ENCODE measurements around the gene PPP1R9A. TPM values are rescaled to one million over a fixed set of nuclear protein-coding genes. Genes with fewer than 3 reads are reported as not detected.

Gene PPP1R9A
- total RNA-seq, 1 experiment from 2014 or later, result 13.5 TPM

- CTCF ChIA-PET, result no interaction called here
- no peaks in the 10 kb centered on the region for H3K79me2 ChIP-seq (ENCODE audit: insufficient read depth, low read length)
- RAD21 ChIA-PET (ENCODE audit: low non-redundant PET in 1 of 2, low total read pairs in 2 of 2, uncharacterized antibody in 2 of 2, unreplicated experiment in 2 of 2), result no interaction called here
Measured at GRCh38 chr7:94871132-94871531, 36.3 kb upstream of the PPP1R9A start.

DNA sequence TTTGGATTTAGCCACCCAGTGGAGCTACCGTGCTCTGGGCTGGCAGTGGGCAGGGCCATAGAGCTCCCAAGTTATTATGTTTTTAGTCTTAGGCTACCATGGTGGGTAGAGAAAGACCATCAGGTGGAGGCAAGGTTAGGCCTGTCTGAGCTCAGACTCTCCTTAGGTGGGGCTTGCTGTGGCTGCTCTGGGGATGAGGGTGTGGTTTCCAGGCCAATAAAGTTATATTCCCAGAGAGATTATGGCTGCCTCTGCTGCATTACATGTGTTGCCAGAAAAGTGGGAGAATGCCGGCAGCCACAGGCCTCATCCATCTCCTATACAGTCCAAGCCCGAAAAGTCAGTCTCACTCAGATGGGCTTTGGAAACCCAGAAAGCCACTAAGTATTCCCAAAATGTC, 34.2 kb upstream of the PPP1R9A start:
- CTCF ChIA-PET, result no interaction called here
- TF ChIP-seq EZH2phosphoT487 (IDR thresholded peaks at IDR 0.05; ENCODE audit: borderline replicate concordance) (no peak), EZH2 (IDR thresholded peaks at IDR 0.05) (no peak), SP1 (IDR thresholded peaks at IDR 0.05; ENCODE audit: low read depth) (no peak), SRF (IDR thresholded peaks at IDR 0.05; ENCODE audit: low read depth) (no peak), POLR2AphosphoS5 (IDR thresholded peaks at IDR 0.05; ENCODE audit: low read depth, low read length) (no peak), POLR2A (IDR thresholded peaks at IDR 0.05; ENCODE audit: borderline replicate concordance, extremely low read depth, insufficient read depth, insufficient read length) (no peak), REST (IDR thresholded peaks at IDR 0.05; ENCODE audit: low read depth) (no peak), ATF3 (IDR thresholded peaks at IDR 0.05) (no peak), RAD21 (IDR thresholded peaks at IDR 0.05; ENCODE audit: low read depth) (no peak), ZNF274 (IDR thresholded peaks at IDR 0.05; ENCODE audit: low read depth, low read length) (no peak), CBX3 (IDR thresholded peaks at IDR 0.05; ENCODE audit: low read depth) (no peak), TCF7L2 (IDR thresholded peaks at IDR 0.05; ENCODE audit: borderline replicate concordance, extremely low read depth, insufficient read depth, insufficient read length) (no peak), EGR1 (IDR thresholded peaks at IDR 0.05; ENCODE audit: low read depth) (no peak), ZFX (IDR thresholded peaks at IDR 0.05) (no peak), CEBPB (IDR thresholded peaks at IDR 0.05; ENCODE audit: low read depth) (no peak), YY1 (IDR thresholded peaks at IDR 0.05; ENCODE audit: extremely low read depth, insufficient replicate concordance, low read depth, low read length) (no peak), JUND (IDR thresholded peaks at IDR 0.05) (no peak)
- TF ChIP-seq, protein P1, sequence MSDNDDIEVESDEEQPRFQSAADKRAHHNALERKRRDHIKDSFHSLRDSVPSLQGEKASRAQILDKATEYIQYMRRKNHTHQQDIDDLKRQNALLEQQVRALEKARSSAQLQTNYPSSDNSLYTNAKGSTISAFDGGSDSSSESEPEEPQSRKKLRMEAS (IDR thresholded peaks at IDR 0.05), result no peak

More at GRCh38 chr7:94871132-94871531, 36.3 kb upstream of the PPP1R9A start:
- Histone ChIP-seq H3K4me1 (ENCODE audit: control insufficient read depth in 1 of 2, insufficient read depth in 2 of 2, low read length in 2 of 2) (no peaks in the 10 kb centered on the region), H3K27ac (ENCODE audit: low read depth, low read length) (no peak overlapping the region), H3K9me2 (ENCODE audit: insufficient read depth) (no peaks in the 10 kb centered on the region), H3K9ac (ENCODE audit: low read length) (no peak overlapping the region), H3K4me2 (ENCODE audit: low read length) (no peak overlapping the region), H3K9me3 (ENCODE audit: control insufficient read depth in 1 of 2, insufficient read depth in 1 of 2, low read depth in 1 of 2, low read length in 2 of 2) (no peaks in the 10 kb centered on the region), H3K4me3 (replicated peaks in 1 of 2; ENCODE audit: low read depth in 1 of 2, low read length in 2 of 2) (no peak overlapping the region), H4K20me1 (ENCODE audit: insufficient read depth) (no peaks in the 10 kb centered on the region), H3K36me3 (ENCODE audit: control insufficient read depth in 1 of 2, insufficient read depth in 2 of 2, low read length in 2 of 2) (no peaks in the 10 kb centered on the region), H3K27me3 (ENCODE audit: insufficient read depth, low read length) (no peaks in the 10 kb centered on the region), H2AFZ (ENCODE audit: low read depth, low read length, poor library complexity, severe bottlenecking) (no peak overlapping the region)
- no peak for TF ChIP-seq EGR1 (IDR thresholded peaks at IDR 0.05; ENCODE audit: low read depth)
- no peak for TF ChIP-seq SIN3A (IDR thresholded peaks at IDR 0.05; ENCODE audit: low read depth)
- TF ChIP-seq FOSL1 (IDR thresholded peaks at IDR 0.05; ENCODE audit: low read depth), result no peak
- POLR2A ChIA-PET, result no interaction called here
- intact Hi-C loops (cut with micrococcal nuclease), result no loop called here
- no peak for ATAC-seq
- no TSS peak for BruUV-seq (replicated peaks)
- no peak for DNase-seq (ENCODE audit: low read depth, low spot score)

More for the DNA sequence above, 34.2 kb upstream of the PPP1R9A start:
- H3K4me1 ChIP-seq (ENCODE audit: control insufficient read depth in 1 of 2, insufficient read depth in 2 of 2, low read length in 2 of 2), result no peaks in the 10 kb centered on the region
- no TSS peak for BruUV-seq (replicated peaks)
- no peaks in the 10 kb centered on the region for H4K20me1 ChIP-seq (ENCODE audit: insufficient read depth)
- H3K9me3 ChIP-seq (ENCODE audit: control insufficient read depth in 1 of 2, insufficient read depth in 1 of 2, low read depth in 1 of 2, low read length in 2 of 2), result peaks cover 2 to 6% of the 10 kb centered on the region in 2 experiments; a peak in 2 of 4 replicates
- H3K9ac ChIP-seq (ENCODE audit: low read length), result no peak overlapping the region
- no peaks in the 10 kb centered on the region for H3K79me2 ChIP-seq (ENCODE audit: insufficient read depth, low read length)
- no peaks in the 10 kb centered on the region for H3K9me2 ChIP-seq (ENCODE audit: insufficient read depth)
- no peak overlapping the region for H2AFZ ChIP-seq (ENCODE audit: low read depth, low read length, poor library complexity, severe bottlenecking)
- POLR2A ChIA-PET, result no interaction called here
- intact Hi-C loops (cut with micrococcal nuclease), result no loop called here
- ATAC-seq (no peak), DNase-seq (ENCODE audit: low read depth, low spot score) (no peak)
- no peak overlapping the region for H3K27ac ChIP-seq (ENCODE audit: low read depth, low read length)
- no peak overlapping the region for H3K4me3 ChIP-seq (replicated peaks in 1 of 2; ENCODE audit: low read depth in 1 of 2, low read length in 2 of 2)
- H3K36me3 ChIP-seq (ENCODE audit: control insufficient read depth in 1 of 2, insufficient read depth in 2 of 2, low read length in 2 of 2), result no peaks in the 10 kb centered on the region
- H3K4me2 ChIP-seq (ENCODE audit: low read length), result no peak overlapping the region
- no peaks in the 10 kb centered on the region for H3K27me3 ChIP-seq (ENCODE audit: insufficient read depth, low read length)
- RAD21 ChIA-PET (ENCODE audit: low non-redundant PET in 1 of 2, low total read pairs in 2 of 2, uncharacterized antibody in 2 of 2, unreplicated experiment in 2 of 2), result no interaction called here
